22Rv1 (cell line): Measurements from ENCODE around the gene RFC4.

ENCODE experiments used
- H3K27ac ChIP-seq: fragments of 450-650 bp; 2 replicates; pipeline ENCODE4 v1.5.1; 2017
- CTCF ChIP-seq: fragments of 450-650 bp; IDR thresholded peaks from 2 replicates; pipeline ENCODE4 v1.5.1; 2017; ENCODE audit warnings: mild to moderate bottlenecking
- ZFX ChIP-seq: fragments of 450-650 bp; IDR thresholded peaks from 2 replicates; pipeline ENCODE4 v1.6.1; 2017; ENCODE audit warnings: antibody characterized with exemption, borderline replicate concordance

Gene RFC4

DNA sequence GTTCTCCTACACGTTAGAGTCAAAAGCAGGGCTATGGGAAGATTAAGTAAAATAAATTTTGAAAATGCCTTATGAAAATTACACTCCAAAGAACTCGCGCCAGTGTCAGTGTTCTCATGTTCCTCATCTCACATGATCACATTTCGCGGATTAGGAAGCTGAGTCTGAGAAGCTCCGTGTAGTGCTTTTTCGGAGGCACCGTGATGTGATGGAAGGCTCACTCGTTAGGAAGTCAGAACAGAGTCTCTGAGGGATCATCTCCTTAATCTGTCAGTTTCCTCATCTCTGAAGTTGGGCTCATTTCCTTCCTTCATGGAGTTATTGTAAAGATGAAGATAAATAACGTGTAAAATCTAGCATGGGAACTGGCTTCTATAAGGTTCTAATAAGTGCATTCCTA, 39.5 kb upstream of the RFC4 start:
- no peak for TF ChIP-seq CTCF
- TF ChIP-seq ZFX: no peak
- H3K27ac ChIP-seq: no peak overlapping the region

DNA sequence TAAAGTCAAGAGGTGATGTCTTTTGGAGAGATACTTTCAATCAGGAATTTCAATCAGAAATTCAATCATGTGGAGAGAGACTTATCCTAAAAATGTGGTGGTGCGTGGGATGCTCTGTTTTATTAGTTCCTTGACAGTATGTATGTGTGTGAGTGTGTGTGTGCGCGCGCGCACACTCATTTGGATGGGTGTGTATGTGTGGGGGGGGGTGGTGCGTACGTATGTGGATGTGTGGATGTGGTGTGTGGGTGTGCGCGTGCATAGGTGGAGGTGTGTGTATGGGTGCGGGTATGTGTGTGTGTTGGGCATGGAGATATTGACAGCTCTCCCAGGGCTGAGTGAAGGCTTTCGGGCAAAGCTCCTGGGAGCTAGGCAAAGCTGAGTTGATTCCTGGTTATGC, 38.6 kb upstream of the RFC4 start:
- TF ChIP-seq ZFX (no peak), CTCF (no peak)
- no peak overlapping the region for H3K27ac ChIP-seq

- no peak overlapping the region for H3K27ac ChIP-seq
- TF ChIP-seq CTCF (no peak), ZFX (no peak)
Measured at GRCh38 chr3:186843039-186843432, 36.8 kb upstream of the RFC4 start.

GRCh38 chr3:186842426-186843038, 36.2 kb upstream of the RFC4 start, which contains the start of gene ADIPOQ:
Gene ADIPOQ, plus strand, starts transcription at chr3:186842710. Its CDS starts 10,349 bp downstream, at chr3:186853059.
- TF ChIP-seq ZFX (no peak), CTCF (no peak)
- H3K27ac ChIP-seq: no peak within 1 kb of the TSS

GRCh38 chr3:186841620-186842019, 35.3 kb upstream of the RFC4 start:
- H3K27ac ChIP-seq: no peak overlapping the region
- TF ChIP-seq ZFX (no peak), CTCF (no peak)

DNA sequence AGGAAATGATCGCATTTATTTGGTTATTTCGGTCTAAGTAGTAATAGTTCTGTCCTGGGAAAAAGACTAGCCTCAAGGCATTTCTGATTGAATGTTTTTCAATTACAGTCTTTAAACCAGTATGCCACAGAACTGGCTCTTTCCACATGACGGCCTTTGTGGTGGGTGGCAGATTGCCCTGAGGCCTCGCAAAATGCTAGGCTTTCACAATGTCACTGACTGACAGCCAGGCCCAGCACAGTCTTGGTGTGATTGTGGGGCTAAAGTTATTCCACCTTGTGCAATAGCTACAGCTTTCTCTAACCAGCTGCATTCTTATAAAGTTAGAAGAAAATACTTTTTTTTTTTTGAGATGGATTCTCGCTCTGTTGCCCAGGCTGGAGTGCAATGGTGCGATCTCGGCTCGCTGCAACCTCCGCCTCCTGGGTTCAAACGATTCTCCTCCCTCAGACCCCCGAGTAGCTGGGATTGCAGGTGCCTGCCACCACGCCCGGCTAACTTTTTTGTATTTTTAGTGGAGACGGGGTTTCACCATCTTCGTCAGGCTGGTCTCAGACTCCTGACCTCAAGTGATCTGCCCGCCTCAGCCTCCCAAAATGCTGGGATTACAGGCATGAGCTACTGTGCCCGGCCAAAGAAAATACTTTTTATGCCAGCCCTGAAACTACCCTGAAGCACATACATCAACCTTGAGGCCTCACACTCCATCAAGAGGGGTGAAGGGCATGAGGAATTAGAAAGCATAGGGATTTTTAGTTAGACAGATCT, 33.8 kb upstream of the RFC4 start:
- no peak for TF ChIP-seq ZFX
- no peak for TF ChIP-seq CTCF
- H3K27ac ChIP-seq: no peak overlapping the region

DNA sequence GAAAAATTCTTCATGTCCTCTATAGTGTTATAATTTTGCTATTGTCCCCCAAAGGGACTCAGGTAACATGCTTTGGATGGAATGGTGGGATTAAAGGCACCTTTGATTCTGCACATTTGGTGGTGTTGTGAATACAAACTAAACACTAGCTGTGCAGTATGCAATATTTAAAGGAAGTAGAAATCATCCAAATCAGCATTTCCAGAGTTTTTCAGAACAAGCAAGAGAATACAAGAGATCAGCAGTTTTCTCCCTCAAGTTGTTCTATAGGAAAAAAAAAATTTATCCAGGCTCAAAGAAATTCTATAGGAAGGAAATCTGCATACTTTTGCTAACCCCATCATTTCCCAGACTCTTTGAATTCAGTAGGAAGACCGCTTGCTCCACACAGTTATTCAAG, 26.0 kb upstream of the RFC4 start:
- TF ChIP-seq ZFX (no peak), CTCF (no peak)
- no peak overlapping the region for H3K27ac ChIP-seq
